Activated naive CD4-positive, alpha-beta T cell treated with anti-CD3 and anti-CD28 coated beads, Interleukin-2, amount 50 U/mL, for 24 hours (primary cell): ENCODE data around the gene OR2V1.
"Not testable (repeated sequence)": the region's sequence is repeated elsewhere in the genome, so short reads cannot be mapped to it uniquely, and the experiment has no call there.

Experiments
- H3K27ac Mint-ChIP-seq: one replicate; pipeline ENCODE4 v1.8.0; 2021; ENCODE audit warnings: mild to moderate bottlenecking, mixed read lengths
- H3K27me3 Mint-ChIP-seq: one replicate; pipeline ENCODE4 v1.8.0; 2021; ENCODE audit warnings: mixed read lengths
- H3K36me3 Mint-ChIP-seq: one replicate; pipeline ENCODE4 v1.8.0; 2021; ENCODE audit warnings: mixed read lengths
- H3K4me1 Mint-ChIP-seq: one replicate; pipeline ENCODE4 v1.8.0; 2021; ENCODE audit warnings: mixed read lengths
- H3K4me3 Mint-ChIP-seq: one replicate; pipeline ENCODE4 v1.8.0; 2021; ENCODE audit warnings: mild to moderate bottlenecking, mixed read lengths
- H3K9me3 Mint-ChIP-seq: one replicate; pipeline ENCODE4 v1.8.0; 2021; ENCODE audit warnings: mixed read lengths

The OR2V1 gene, protein sequence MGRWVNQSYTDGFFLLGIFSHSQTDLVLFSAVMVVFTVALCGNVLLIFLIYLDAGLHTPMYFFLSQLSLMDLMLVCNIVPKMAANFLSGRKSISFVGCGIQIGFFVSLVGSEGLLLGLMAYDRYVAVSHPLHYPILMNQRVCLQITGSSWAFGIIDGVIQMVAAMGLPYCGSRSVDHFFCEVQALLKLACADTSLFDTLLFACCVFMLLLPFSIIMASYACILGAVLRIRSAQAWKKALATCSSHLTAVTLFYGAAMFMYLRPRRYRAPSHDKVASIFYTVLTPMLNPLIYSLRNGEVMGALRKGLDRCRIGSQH

DNA sequence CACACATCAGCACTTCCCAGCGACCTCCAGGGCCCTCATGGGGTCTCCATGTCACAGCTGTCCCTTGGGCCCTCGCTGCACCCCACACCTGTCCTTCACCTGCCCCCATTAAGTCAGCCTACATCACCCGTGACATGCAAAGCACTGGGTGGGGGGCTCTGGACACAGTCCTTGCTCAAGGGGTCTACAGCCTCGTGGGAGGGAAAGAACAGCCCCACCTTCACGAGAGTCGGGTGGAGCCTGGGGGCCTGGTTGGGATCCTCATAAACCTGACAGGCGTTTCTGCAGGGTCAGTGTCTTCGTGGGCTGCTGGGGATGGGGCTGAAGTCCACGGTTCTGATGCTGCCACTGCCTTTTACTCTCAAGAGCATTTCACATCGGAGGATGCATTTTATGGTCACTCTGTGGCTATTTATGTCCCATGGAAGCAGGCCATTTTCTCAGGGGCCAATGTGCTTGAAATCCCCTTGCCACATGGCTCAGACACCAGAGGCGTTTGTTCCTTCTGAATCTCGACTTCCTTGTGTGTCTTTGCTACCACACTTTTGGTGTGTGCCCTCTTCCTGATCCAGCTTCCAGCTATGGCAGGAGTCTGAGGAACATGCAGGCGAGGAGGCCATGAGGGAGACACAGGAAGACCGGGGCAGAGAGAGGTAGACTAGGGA, at the start of gene OR2V1:
OR2V1 (minus strand) TSS at position 338 of the 665 bp plus-strand sequence. CDS start 5,865 bp downstream, outside the sequence.
- Mint-ChIP-seq H3K27ac (no peak within 1 kb of the TSS), H3K4me3 (no peak within 1 kb of the TSS), H3K4me1 (no peaks in the 10 kb centered on the region), H3K27me3 (peaks cover 41% of the 10 kb centered on the region), H3K9me3 (peaks cover 5% of the 10 kb centered on the region), H3K36me3 (peaks cover 3% of the 10 kb centered on the region)

DNA sequence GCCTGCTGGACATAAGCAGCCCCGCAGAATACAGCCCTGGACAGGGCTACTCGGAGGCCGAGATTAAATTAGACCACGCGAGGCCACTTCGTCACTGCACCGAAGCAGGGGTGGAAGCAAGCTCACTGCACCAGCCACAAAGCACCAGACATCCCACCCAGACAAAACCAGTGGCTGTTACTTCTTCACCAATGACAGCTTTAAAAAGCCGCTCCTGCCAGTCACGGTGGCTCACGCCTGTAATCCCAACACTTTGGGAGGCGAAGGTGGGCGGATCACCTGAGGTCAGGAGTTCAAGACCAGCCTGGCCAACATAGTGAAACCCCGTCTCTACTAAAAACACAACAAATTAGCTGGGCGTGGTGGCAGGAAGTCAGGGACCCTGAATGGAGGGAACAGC, 46.6 kb upstream of the OR2V1 start:
- Mint-ChIP-seq H3K4me1 (peaks cover 19% of the 10 kb centered on the region), H3K27ac (peak overlapping the region; percentile 30), H3K27me3 (peaks cover 11% of the 10 kb centered on the region)
- not testable (repeated sequence) for H3K36me3 Mint-ChIP-seq, H3K4me3 Mint-ChIP-seq, H3K9me3 Mint-ChIP-seq

- H3K4me3 Mint-ChIP-seq = no peak overlapping the region
- H3K9me3 Mint-ChIP-seq = no peaks in the 10 kb centered on the region
- peaks cover 12% of the 10 kb centered on the region for H3K4me1 Mint-ChIP-seq
- no peak overlapping the region for H3K27ac Mint-ChIP-seq
- no peaks in the 10 kb centered on the region for H3K36me3 Mint-ChIP-seq
- peaks cover 13% of the 10 kb centered on the region for H3K27me3 Mint-ChIP-seq
Measured at GRCh38 chr5:181176254-181176952, 45.4 kb upstream of the OR2V1 start.

GRCh38 chr5:181173420-181174342, 42.7 kb upstream of the OR2V1 start:
- Mint-ChIP-seq H3K36me3 (peaks cover 4% of the 10 kb centered on the region), H3K4me3 (peak overlapping the region; percentile 79), H3K27me3 (peaks cover 27% of the 10 kb centered on the region), H3K4me1 (peaks cover 31% of the 10 kb centered on the region), H3K9me3 (no peaks in the 10 kb centered on the region), H3K27ac (peak overlapping the region; percentile 95)

DNA sequence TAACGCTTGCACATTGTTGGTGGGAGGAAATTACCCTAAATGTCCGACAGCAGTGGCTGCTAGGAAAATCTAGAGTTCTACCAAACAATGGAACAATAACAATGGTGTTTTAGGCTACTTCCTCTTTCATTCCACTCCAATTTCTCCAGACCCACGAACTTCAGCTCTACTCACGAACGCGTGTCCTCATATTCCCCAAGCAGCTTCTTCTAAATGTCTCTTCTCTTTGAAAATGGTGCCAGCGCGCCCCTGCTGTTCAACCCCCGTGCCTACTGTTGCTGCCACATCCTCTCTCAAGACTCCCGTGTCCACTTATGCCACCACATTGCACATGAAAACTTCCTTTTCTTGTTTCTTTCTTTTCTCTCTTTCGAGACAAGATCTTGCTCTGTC, 42.1 kb upstream of the OR2V1 start:
- H3K36me3 Mint-ChIP-seq = peaks cover 4% of the 10 kb centered on the region
- H3K4me3 Mint-ChIP-seq = peak overlapping the region; percentile 79
- H3K9me3 Mint-ChIP-seq = no peaks in the 10 kb centered on the region
- peaks cover 31% of the 10 kb centered on the region for H3K27me3 Mint-ChIP-seq
- peak overlapping the region; percentile 95 for H3K27ac Mint-ChIP-seq
- peaks cover 31% of the 10 kb centered on the region for H3K4me1 Mint-ChIP-seq

DNA sequence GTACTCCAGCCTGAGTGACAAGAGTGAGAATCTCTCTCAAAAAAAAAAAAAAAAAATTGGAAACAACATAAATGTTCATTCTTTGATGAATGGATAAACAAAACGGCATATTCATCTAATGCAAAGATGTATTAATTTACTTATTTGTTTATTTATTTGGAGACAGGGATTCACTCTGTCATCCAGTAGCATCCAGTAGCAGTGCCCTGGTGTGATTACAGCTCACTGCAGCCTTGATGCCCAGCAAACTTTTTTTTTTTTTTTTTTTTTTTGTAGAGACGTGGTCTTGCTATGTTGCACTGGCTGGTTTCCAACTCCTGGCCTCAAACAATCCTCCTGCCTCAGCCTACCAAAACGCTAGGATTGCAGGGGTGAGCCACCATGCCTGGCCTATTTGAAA, 40.8 kb upstream of the OR2V1 start:
- H3K36me3 Mint-ChIP-seq = peaks cover 4% of the 10 kb centered on the region
- H3K4me1 Mint-ChIP-seq = peaks cover 38% of the 10 kb centered on the region
- no peak overlapping the region for H3K4me3 Mint-ChIP-seq
- no peak overlapping the region for H3K27ac Mint-ChIP-seq
- no peaks in the 10 kb centered on the region for H3K9me3 Mint-ChIP-seq
- peaks cover 42% of the 10 kb centered on the region for H3K27me3 Mint-ChIP-seq

- H3K4me3 Mint-ChIP-seq = no peak overlapping the region
- H3K36me3 Mint-ChIP-seq = peaks cover 4% of the 10 kb centered on the region
- H3K4me1 Mint-ChIP-seq = peaks cover 46% of the 10 kb centered on the region
- H3K27ac Mint-ChIP-seq = peak overlapping the region; percentile 47
- peaks cover 49% of the 10 kb centered on the region for H3K27me3 Mint-ChIP-seq
- no peaks in the 10 kb centered on the region for H3K9me3 Mint-ChIP-seq
Measured at GRCh38 chr5:181170996-181171395, 40.0 kb upstream of the OR2V1 start.

- peaks cover 4% of the 10 kb centered on the region for H3K36me3 Mint-ChIP-seq
- H3K9me3 Mint-ChIP-seq = no peaks in the 10 kb centered on the region
- peaks cover 50% of the 10 kb centered on the region for H3K4me1 Mint-ChIP-seq
- H3K27ac Mint-ChIP-seq = peak overlapping the region; percentile 80
- peaks cover 55% of the 10 kb centered on the region for H3K27me3 Mint-ChIP-seq
- H3K4me3 Mint-ChIP-seq = no peak overlapping the region
Measured at GRCh38 chr5:181170237-181170825, 39.4 kb upstream of the OR2V1 start.

- peak overlapping the region; percentile 87 for H3K27ac Mint-ChIP-seq
- H3K27me3 Mint-ChIP-seq = peaks cover 56% of the 10 kb centered on the region
Measured at GRCh38 chr5:181169459-181170236, 38.7 kb upstream of the OR2V1 start.

DNA sequence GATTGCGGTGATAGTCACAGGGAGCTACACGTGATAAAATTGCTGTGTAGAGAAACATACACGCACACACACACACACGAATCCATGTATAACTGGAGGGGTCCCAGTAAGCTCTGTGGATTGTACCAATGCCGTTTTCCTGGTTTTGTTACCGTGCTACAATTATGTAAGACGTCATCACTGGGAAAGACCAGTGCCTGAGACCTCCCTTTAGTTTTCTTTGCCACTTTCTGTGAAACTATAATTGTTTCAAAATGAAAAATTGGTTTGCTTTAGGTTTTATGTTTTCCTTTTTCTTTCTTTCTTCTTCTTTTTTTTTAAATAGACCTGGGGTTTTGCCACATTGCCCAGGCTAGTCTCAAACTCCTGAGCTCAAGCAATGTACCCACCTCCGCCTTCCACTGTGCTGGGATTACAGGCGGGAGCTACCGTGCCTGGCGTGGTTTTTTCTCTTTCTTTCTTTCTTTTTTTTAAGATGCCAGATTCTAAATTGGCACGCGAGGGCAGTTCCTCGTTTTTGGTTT, 37.7 kb upstream of the OR2V1 start:
- Mint-ChIP-seq H3K4me1 (peaks cover 55% of the 10 kb centered on the region), H3K27me3 (peaks cover 59% of the 10 kb centered on the region), H3K4me3 (peak overlapping the region; percentile 60), H3K9me3 (no peaks in the 10 kb centered on the region), H3K36me3 (peaks cover 6% of the 10 kb centered on the region), H3K27ac (peak overlapping the region; percentile 87)

More at GRCh38 chr5:181169459-181170236, 38.7 kb upstream of the OR2V1 start:
- Mint-ChIP-seq H3K4me1 (peaks cover 52% of the 10 kb centered on the region), H3K4me3 (peak overlapping the region; percentile 42)
- H3K36me3 Mint-ChIP-seq, H3K9me3 Mint-ChIP-seq: not testable (repeated sequence)

DNA sequence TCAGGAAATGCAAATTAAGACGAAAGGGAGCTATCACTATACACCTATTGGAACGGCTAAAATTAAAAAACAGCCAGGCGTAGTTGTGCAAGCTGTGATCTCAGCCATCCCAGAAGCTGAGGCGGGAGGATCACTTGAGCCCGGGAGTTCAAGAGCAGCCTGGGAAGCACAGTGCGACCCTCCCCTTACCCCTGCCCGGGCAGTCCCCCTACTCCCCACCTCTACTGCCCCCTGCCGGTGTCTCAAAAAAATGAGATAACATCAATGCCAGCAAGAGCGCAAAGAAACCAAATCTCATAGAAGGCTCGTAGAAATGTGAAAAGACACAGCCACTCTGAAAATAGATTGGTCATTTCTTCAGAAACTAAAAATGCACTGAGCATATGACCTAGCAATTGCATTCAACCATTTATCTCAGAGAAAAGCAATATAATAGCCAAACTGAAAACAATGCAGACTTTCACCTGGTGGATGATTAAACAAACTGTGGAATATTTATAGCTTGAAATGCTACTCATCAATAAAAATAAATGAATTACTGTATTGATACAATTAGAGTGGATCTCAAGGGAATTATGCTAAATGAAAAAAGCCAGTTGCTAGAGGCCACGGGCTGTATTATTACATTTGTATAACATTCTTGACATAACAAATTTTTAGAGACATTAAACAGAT, 37.0 kb upstream of the OR2V1 start:
- Mint-ChIP-seq H3K4me1 (peaks cover 51% of the 10 kb centered on the region), H3K4me3 (no peak overlapping the region), H3K9me3 (no peaks in the 10 kb centered on the region), H3K27ac (peak overlapping the region; percentile 30), H3K27me3 (peaks cover 53% of the 10 kb centered on the region), H3K36me3 (peaks cover 6% of the 10 kb centered on the region)

DNA sequence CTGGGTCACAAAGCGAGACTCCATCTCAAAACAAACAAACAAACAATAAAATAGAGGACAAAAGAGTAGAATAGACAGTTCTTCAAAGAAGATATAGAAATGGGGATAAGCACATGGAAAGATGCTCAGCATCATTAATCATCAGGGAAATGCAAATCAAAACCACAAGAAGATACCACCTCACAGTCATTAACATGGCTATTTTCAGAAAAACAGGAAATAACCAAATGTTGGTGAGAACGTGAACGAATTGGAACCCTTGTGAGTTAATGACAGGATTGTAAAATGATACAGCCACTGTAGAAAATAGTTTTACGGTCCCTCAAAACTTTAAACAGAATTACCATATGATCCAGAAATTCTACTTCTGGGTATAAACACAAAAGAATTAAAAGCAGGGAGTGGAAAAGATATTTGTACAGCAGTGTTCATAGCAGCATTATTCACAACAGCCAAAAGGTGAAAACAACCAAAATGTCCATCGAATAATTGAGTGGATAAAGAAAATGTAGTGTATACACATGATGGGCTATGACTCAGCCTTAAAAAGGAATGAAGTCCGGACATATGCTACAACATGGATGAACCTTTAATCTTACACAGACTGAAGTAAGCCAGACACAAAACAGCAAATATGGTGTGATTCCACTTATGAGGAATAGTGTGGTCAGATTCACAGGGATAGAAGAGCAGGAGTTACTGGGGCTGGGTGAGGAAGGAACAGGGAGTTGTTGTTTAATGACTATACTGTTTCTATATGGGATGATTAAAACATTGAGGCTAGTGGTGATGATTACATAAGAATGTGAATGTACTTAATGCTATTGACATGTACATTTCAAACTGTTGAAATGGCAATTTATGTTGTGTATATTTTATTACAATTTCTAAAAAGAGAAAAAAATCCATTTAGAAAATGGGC, 36.1 kb upstream of the OR2V1 start:
- Mint-ChIP-seq H3K4me3 (no peak overlapping the region), H3K9me3 (no peaks in the 10 kb centered on the region), H3K36me3 (peaks cover 6% of the 10 kb centered on the region), H3K27ac (peak overlapping the region; percentile 51), H3K4me1 (peaks cover 47% of the 10 kb centered on the region), H3K27me3 (peaks cover 47% of the 10 kb centered on the region)
